OCI-LY3 (cell line): ENCODE results near the gene MEF2C.

Experiments used
- CTCF ChIP-seq: fragments of 200-600, 300-600 bp; sonication (generic); IDR thresholded peaks from 2 replicates; pipeline ENCODE4 v1.5.1; 2014; ENCODE audit warnings: antibody characterized with exemption, low read length, low read depth
- EZH2phosphoT487 ChIP-seq: fragments of 200-600 bp; shearing (Covaris generic); IDR thresholded peaks from 2 replicates; pipeline ENCODE4 v1.6.1; 2018; ENCODE audit warnings: antibody characterized with exemption, mixed run types, low read depth

- TF ChIP-seq CTCF (no peak), EZH2phosphoT487 (no peak)
These were observed 62.4 kb downstream of the MEF2C start for GRCh38 chr5:88820581-88820980.
